ENCODE measurements around the gene SLC35C1. TPM values are rescaled to one million over a fixed set of nuclear protein-coding genes. Genes with fewer than 3 reads are reported as not detected.

Gene SLC35C1
- total and polyA plus RNA-seq, 9 of the 15 experiments (the other 6 are each of a cell fraction or from before 2014, with no cell fraction given): 0.65 to 13.1 (median 2.4) TPM

- BruUV-seq (replicated peaks): no TSS peak
Measured at GRCh38 chr11:45811571-45812290, 6.8 kb downstream of the SLC35C1 start.

More at GRCh38 chr11:45811571-45812290, 6.8 kb downstream of the SLC35C1 start:
- H3K4me2 ChIP-seq (ENCODE audit: insufficient read depth, low read length): no peak overlapping the region
- POLR2A ChIA-PET: interaction anchor here (0.6 to 1.5 kb wide), 6 partner anchors 11 to 284 kb away, joined by 3 to 6 read pairs (median 4); no protein-coding TSS in a partner anchor
- H3K9me1 ChIP-seq (ENCODE audit: control insufficient read depth, insufficient read depth, low read length): no peaks in the 10 kb centered on the region
- H3K9ac ChIP-seq (ENCODE audit: insufficient read depth in 1 of 2, low read depth in 2 of 2, low read length in 2 of 2): peak overlapping the region in 1 of 2 experiments; percentile 72; a peak in 1 of 4 replicates
- H2AFZ ChIP-seq (ENCODE audit: low read depth, low read length): no peak overlapping the region
- H3K9me3 ChIP-seq (replicated peaks; ENCODE audit: control insufficient read depth, insufficient read depth, low read depth, low read length): no peaks in the 10 kb centered on the region
- ATAC-seq: no peak
- H3K4me3 ChIP-seq: no peak overlapping the region
- WGBS (ENCODE audit: insufficient coverage, low coverage, missing lambda C conversion rate): 84% methylated on average over 4 of the region's 8 CpGs
- H3K27ac ChIP-seq (ENCODE audit: extremely low read depth, low read depth, low read length): no peak overlapping the region
- CTCF ChIA-PET (ENCODE audit: low intra/inter-chr PET ratio): no interaction called here
- no peaks in the 10 kb centered on the region for H3K27me3 ChIP-seq (ENCODE audit: control insufficient read depth in 2 of 2, insufficient read depth in 2 of 2, low read length in 2 of 2)
- H3K36me3 ChIP-seq (ENCODE audit: control insufficient read depth, insufficient read depth, low read length): peaks cover 42% of the 10 kb centered on the region; the same call in 2 of the 3 replicates
- no peak for FAIRE-seq
- TF ChIP-seq E2F1 (CRISPR knock-in tag; IDR thresholded peaks at IDR 0.05): no peak
- TF ChIP-seq IRF2 (CRISPR knock-in tag; IDR thresholded peaks at IDR 0.05): no peak
- no peak for TF ChIP-seq DMBX1 (CRISPR knock-in tag; IDR thresholded peaks at IDR 0.05; ENCODE audit: borderline replicate concordance)
- no peak for TF ChIP-seq ZNF639 (CRISPR knock-in tag; conservative IDR thresholded peaks at IDR 0.05 in 1 of 2, IDR thresholded peaks at IDR 0.05 in 1 of 2)
- no peak for TF ChIP-seq ZNF449 (CRISPR knock-in tag; IDR thresholded peaks at IDR 0.05)
- no peak for TF ChIP-seq ZNF133 (CRISPR knock-in tag; IDR thresholded peaks at IDR 0.05)
- TF ChIP-seq ZNF239 (CRISPR knock-in tag; IDR thresholded peaks at IDR 0.05): no peak
- no peak for TF ChIP-seq CUX1 (CRISPR knock-in tag; IDR thresholded peaks at IDR 0.05)
- no peak for DNase-seq (ENCODE audit: extremely low read depth in 1 of 4, low spot score in 3 of 4)
- in situ Hi-C loops (cut with MboI): no loop called here
- peaks cover 11% of the 10 kb centered on the region for H3K79me2 ChIP-seq (ENCODE audit: control insufficient read depth, insufficient read depth, low read length)
- peaks cover 3 to 23% of the 10 kb centered on the region in 2 experiments; a peak in 4 of 5 replicates for H3K4me1 ChIP-seq (replicated peaks in 1 of 2; ENCODE audit: control insufficient read depth in 2 of 2, insufficient read depth in 2 of 2, low read length in 2 of 2)
- intact Hi-C loops (cut with micrococcal nuclease): no loop called here
- H4K20me1 ChIP-seq (replicated peaks; ENCODE audit: control insufficient read depth, insufficient read depth, low read length): 0 out of 2 replicates have a peak, but pooled peaks cover 3% of the 10 kb centered on the region

All from K562 (cell line).